ENCODE measurements around the gene STEAP1B. TPM values are rescaled to one million over a fixed set of nuclear protein-coding genes. Genes with fewer than 3 reads are reported as not detected.
"Not testable (repeated sequence)": the region's sequence is repeated elsewhere in the genome, so short reads cannot be mapped to it uniquely, and the experiment has no call there.

The STEAP1B gene
- total RNA-seq, 2 experiments from 2014 or later, result 0.23 TPM; not detected in 1

DNA sequence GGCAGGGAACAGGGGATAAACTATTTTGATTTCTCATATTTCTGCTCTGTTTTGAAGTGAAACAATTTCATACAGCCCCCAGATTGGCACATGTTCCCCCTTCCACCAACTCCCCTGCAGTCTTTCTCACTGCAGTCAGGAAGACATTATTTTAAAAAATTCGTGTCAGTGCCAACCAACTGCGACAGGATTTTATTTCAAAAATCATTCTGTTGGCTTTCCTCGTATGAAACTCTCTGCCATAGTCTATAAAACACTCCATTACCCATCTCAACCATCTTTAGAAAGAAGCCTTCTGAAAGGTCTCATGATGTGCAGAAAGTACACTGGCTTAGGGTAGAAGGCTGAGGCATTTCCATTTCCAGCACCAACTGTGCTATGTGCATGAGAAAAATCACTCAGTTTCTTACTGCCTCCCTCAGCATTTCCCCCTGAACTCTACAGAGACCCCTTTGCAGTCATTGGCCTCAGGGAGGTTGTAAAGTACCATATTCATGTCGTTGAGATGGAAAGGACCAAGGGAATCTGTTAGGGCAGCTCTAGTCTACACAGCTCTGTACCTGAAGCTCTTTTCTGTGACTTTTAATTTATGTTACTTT lies 46.9 kb downstream of the STEAP1B start:
- no peaks in the 10 kb centered on the region for H3K9me3 Mint-ChIP-seq (ENCODE audit: low read depth)
- ATAC-seq, result no peak

GRCh38 chr7:22452142-22452959 lies 47.6 kb downstream of the STEAP1B start:
- no peaks in the 10 kb centered on the region for H3K36me3 Mint-ChIP-seq (ENCODE audit: low read depth)
- intact Hi-C loops (cut with DNase I, micrococcal nuclease), result no loop called here
- H3K9me3 Mint-ChIP-seq (ENCODE audit: low read depth), result no peaks in the 10 kb centered on the region
- H3K27ac Mint-ChIP-seq, result no peak overlapping the region
- H3K4me1 Mint-ChIP-seq, result peaks cover 5% of the 10 kb centered on the region
- ChIA-PET CTCF (interaction anchor here (0.6 to 3.0 kb wide), 8 partner anchors 12 to 349 kb away, joined by 3 to 14 read pairs (median 4); no protein-coding TSS in a partner anchor), POLR2A (interaction anchor here (0.6 kb wide), 1 partner anchor 22 kb away, joined by 4 read pairs; no protein-coding TSS in a partner anchor)
- ATAC-seq (no peak), DNase-seq (peak; percentile 79)
- H3K4me3 Mint-ChIP-seq, result no peak overlapping the region
- H3K27me3 Mint-ChIP-seq, result peaks cover 41% of the 10 kb centered on the region

More for the DNA sequence above, 46.9 kb downstream of the STEAP1B start:
- Mint-ChIP-seq H3K27me3 (peaks cover 41% of the 10 kb centered on the region), H3K36me3 (ENCODE audit: low read depth) (no peaks in the 10 kb centered on the region), H3K4me3 (no peak overlapping the region), H3K27ac (no peak overlapping the region), H3K4me1 (peaks cover under 1% of the 10 kb centered on the region)
- ChIA-PET CTCF (interaction anchor here (0.6 to 3.0 kb wide), 8 partner anchors 13 to 350 kb away, joined by 3 to 14 read pairs (median 4); no protein-coding TSS in a partner anchor), POLR2A (no interaction called here)
- intact Hi-C loops (cut with DNase I, micrococcal nuclease), result no loop called here
- no peak for DNase-seq

- POLR2A ChIA-PET; H3K9me3 Mint-ChIP-seq (ENCODE audit: low read depth); H3K36me3 Mint-ChIP-seq (ENCODE audit: low read depth); H3K27ac Mint-ChIP-seq; CTCF ChIA-PET; H3K4me3 Mint-ChIP-seq; DNase-seq; ATAC-seq; intact Hi-C loops (cut with DNase I, micrococcal nuclease): not testable (repeated sequence)
- H3K27me3 Mint-ChIP-seq, result peaks cover 36% of the 10 kb centered on the region
- peaks cover 14% of the 10 kb centered on the region for H3K4me1 Mint-ChIP-seq
Observed at GRCh38 chr7:22450013-22450412, 50.0 kb downstream of the STEAP1B start.

DNA sequence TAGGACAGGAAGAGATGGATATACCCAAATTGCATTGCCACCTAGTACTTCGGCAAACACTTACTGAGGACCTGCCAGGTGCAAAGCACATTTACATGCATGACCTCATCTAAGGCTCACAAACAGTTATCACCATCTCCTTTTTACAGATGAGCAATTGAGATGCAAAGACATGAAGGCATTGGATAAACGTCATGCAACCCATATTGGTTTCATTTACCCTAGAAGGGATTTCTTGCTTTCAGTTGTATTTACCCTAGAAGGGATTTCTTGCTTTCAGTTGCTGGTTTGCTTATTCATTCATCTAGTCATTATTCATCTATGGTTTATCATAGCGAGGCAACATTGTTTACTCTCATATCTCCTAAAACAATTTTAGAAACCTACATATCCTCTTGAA lies 52.2 kb downstream of the STEAP1B start:
- CTCF ChIA-PET, result no interaction called here
- peak; percentile 96 for ATAC-seq

DNA sequence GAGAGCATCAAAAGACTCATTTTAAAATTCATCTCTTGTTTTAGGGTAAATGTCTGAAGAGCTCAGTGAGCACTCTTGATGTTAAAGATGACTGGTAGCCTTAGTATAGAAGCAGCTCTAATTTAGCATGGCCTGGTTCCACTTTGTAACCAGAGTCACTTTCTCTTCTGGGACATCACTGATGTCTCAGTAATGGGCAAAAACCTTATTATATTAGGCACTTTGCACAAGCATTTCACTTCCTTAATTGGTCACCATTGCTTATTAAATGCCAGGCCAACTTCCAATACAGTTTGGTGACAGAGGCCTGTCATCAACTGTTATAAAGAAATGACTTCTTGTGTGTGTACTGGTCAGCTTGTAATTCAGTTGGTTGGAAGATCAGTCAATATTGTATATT lies 53.0 kb downstream of the STEAP1B start:
- peaks cover 20% of the 10 kb centered on the region for H3K27me3 Mint-ChIP-seq
- intact Hi-C loops (cut with DNase I, micrococcal nuclease), result loop anchor here (2.0 to 5.0 kb wide), 2 partner anchors 56 to 510 kb away; no protein-coding TSS in a partner anchor
- ChIA-PET POLR2A (no interaction called here), CTCF (interaction anchor here (0.6 to 1.0 kb wide), 2 partner anchors 337 to 338 kb away, joined by 3 read pairs; no protein-coding TSS in a partner anchor)
- no peak for DNase-seq
- no peak overlapping the region for H3K27ac Mint-ChIP-seq
- no peaks in the 10 kb centered on the region for H3K36me3 Mint-ChIP-seq (ENCODE audit: low read depth)
- peaks cover 18% of the 10 kb centered on the region for H3K4me1 Mint-ChIP-seq
- H3K4me3 Mint-ChIP-seq, result no peak overlapping the region
- ATAC-seq, result no peak
- H3K9me3 Mint-ChIP-seq (ENCODE audit: low read depth), result no peaks in the 10 kb centered on the region

More for the DNA sequence above, 52.2 kb downstream of the STEAP1B start:
- no peaks in the 10 kb centered on the region for H3K9me3 Mint-ChIP-seq (ENCODE audit: low read depth)
- peak; percentile 12 for DNase-seq
- peaks cover 25% of the 10 kb centered on the region for H3K27me3 Mint-ChIP-seq
- intact Hi-C loops (cut with DNase I, micrococcal nuclease), result loop anchor here (2.0 to 5.0 kb wide), 2 partner anchors 57 to 510 kb away; no protein-coding TSS in a partner anchor
- POLR2A ChIA-PET, result no interaction called here
- H3K27ac Mint-ChIP-seq, result no peak overlapping the region
- no peaks in the 10 kb centered on the region for H3K36me3 Mint-ChIP-seq (ENCODE audit: low read depth)
- H3K4me1 Mint-ChIP-seq, result peaks cover 18% of the 10 kb centered on the region
- no peak overlapping the region for H3K4me3 Mint-ChIP-seq

DNA sequence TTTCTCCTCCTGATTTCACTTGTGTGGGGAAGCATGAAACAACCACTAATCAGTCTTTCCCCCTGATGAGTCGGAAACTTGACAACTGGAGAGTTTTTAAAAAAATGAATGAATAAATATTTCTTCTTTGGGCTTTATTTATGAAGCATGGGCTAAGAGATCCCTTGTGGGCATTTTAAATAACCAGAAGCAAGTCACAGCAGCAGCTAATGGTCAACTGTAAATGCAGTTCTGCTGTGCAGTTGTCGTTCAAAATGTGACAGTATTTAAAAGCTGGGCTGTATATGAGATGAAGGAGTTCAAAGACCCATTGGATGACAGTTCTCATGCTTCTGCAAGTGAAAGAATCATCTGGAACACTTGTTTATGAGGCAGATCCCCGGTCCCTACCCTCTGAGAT lies 54.1 kb downstream of the STEAP1B start:
- H3K36me3 Mint-ChIP-seq (ENCODE audit: low read depth), result no peaks in the 10 kb centered on the region

DNA sequence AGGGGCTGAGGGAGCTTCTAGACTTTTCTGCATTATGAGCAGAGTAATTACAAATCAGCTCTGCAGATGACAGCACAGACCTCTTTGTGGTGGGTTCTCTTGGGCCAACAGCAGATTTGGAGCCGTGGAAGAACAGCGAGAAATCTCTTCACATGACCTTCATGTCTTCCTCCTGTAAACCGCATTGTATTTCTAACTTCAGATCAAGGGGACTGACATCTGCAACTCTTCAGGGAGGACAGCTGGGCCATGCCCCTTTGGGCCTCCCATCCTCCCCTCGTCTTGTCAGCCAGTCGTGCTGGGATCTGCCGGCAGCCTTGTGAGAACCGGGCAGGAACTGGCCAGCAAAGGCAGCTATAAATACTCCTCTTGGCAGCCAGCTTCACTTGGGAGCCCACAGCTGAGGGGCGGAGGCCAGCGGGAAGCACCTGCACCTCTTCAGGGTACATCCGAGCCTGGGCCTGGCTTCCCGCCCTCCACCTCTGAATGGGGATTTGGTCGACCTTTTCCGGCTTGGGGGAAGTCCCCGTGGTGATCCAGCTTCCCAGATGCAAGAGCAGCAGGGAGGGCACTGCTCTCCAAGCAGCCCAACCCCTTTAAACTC lies 54.7 kb downstream of the STEAP1B start:
- ChIA-PET CTCF (interaction anchor here (0.8 to 1.2 kb wide), 4 partner anchors 12 to 564 kb away, joined by 3 to 10 read pairs (median 3); no protein-coding TSS in a partner anchor), POLR2A (no interaction called here)
- Mint-ChIP-seq H3K27ac (no peak overlapping the region), H3K27me3 (peaks cover 18% of the 10 kb centered on the region), H3K36me3 (ENCODE audit: low read depth) (no peaks in the 10 kb centered on the region), H3K4me1 (peaks cover 18% of the 10 kb centered on the region), H3K9me3 (ENCODE audit: low read depth) (no peaks in the 10 kb centered on the region), H3K4me3 (no peak overlapping the region)
- DNase-seq (peak; percentile 10), ATAC-seq (no peak)
- intact Hi-C loops (cut with DNase I, micrococcal nuclease), result loop anchor here in 1 of 2 experiments (5.0 kb wide), 1 partner anchor 508 kb away; no protein-coding TSS in a partner anchor

More for the DNA sequence above, 54.1 kb downstream of the STEAP1B start:
- Mint-ChIP-seq H3K27ac (peak overlapping the region; percentile 8), H3K4me3 (no peak overlapping the region), H3K4me1 (peaks cover 18% of the 10 kb centered on the region), H3K9me3 (ENCODE audit: low read depth) (no peaks in the 10 kb centered on the region), H3K27me3 (peaks cover 18% of the 10 kb centered on the region)
- CTCF ChIA-PET, result interaction anchor here (0.8 to 1.2 kb wide), 4 partner anchors 12 to 565 kb away, joined by 3 to 10 read pairs (median 3); no protein-coding TSS in a partner anchor
- intact Hi-C loops (cut with DNase I, micrococcal nuclease), result loop anchor here (2.0 to 5.0 kb wide), 2 partner anchors 55 to 509 kb away; no protein-coding TSS in a partner anchor
- ATAC-seq, result no peak
- POLR2A ChIA-PET, result no interaction called here
- DNase-seq, result no peak

GRCh38 chr7:22444181-22444971 lies 55.6 kb downstream of the STEAP1B start:
- intact Hi-C loops (cut with DNase I, micrococcal nuclease), result no loop called here
- Mint-ChIP-seq H3K36me3 (ENCODE audit: low read depth) (no peaks in the 10 kb centered on the region), H3K4me3 (no peak overlapping the region), H3K4me1 (peaks cover 18% of the 10 kb centered on the region), H3K27ac (no peak overlapping the region), H3K9me3 (ENCODE audit: low read depth) (no peaks in the 10 kb centered on the region), H3K27me3 (peaks cover 12% of the 10 kb centered on the region)
- CTCF ChIA-PET, result interaction anchor here (1.0 to 1.2 kb wide), 2 partner anchors 11 to 30 kb away, joined by 3 read pairs; no protein-coding TSS in a partner anchor
- DNase-seq (no peak), ATAC-seq (no peak)
- POLR2A ChIA-PET, result no interaction called here

GRCh38 chr7:22443370-22444180 lies 56.4 kb downstream of the STEAP1B start:
- intact Hi-C loops (cut with DNase I, micrococcal nuclease), result no loop called here

DNA sequence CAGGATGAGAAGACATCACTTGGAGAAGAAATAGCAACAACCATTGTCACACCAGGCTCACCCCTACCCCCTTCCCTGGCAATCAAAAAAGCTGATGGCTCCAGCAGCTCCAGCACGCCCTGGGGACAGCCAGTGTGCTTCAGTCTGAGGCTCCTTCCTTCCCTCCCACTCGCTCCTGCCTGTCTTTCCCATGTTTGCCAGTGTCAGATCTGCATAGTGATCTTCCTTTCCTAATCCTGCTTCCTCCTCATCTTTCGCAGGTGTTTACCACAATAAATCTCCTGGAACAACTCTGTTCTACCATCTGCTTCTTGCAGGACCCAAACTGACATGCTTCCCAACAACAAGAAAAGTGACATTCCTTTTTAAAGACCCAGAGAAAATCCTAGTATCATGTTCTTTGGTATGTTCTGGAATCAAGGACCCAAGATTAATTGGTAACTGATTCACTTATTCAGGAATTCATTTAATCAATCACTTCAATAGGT lies 57.1 kb downstream of the STEAP1B start:
- intact Hi-C loops (cut with DNase I, micrococcal nuclease), result no loop called here
- CTCF ChIA-PET, result no interaction called here
- no peak overlapping the region for H3K4me3 Mint-ChIP-seq
- POLR2A ChIA-PET, result no interaction called here
- H3K36me3 Mint-ChIP-seq (ENCODE audit: low read depth), result no peaks in the 10 kb centered on the region
- no peak overlapping the region for H3K27ac Mint-ChIP-seq
- no peak for ATAC-seq
- no peak for DNase-seq
- no peaks in the 10 kb centered on the region for H3K9me3 Mint-ChIP-seq (ENCODE audit: low read depth)
- H3K4me1 Mint-ChIP-seq, result peaks cover 16% of the 10 kb centered on the region
- peaks cover 11% of the 10 kb centered on the region for H3K27me3 Mint-ChIP-seq

More at GRCh38 chr7:22443370-22444180, 56.4 kb downstream of the STEAP1B start:
- POLR2A ChIA-PET, result no interaction called here
- CTCF ChIA-PET, result no interaction called here
- DNase-seq (no peak), ATAC-seq (no peak)
- Mint-ChIP-seq H3K4me1 (peaks cover 18% of the 10 kb centered on the region), H3K4me3 (no peak overlapping the region), H3K36me3 (ENCODE audit: low read depth) (no peaks in the 10 kb centered on the region), H3K27ac (no peak overlapping the region), H3K9me3 (ENCODE audit: low read depth) (no peaks in the 10 kb centered on the region), H3K27me3 (peaks cover 9% of the 10 kb centered on the region)

Data from activated CD4-positive, alpha-beta T cell treated with anti-CD3 and anti-CD28 coated beads for 36 hours (primary cell).